Ureter (tissue), 1 donor: ENCODE results near the gene PLA2G4B. TPM values are rescaled to one million over a fixed set of nuclear protein-coding genes. Genes with fewer than 3 reads are reported as not detected.
A peak's percentile ranks its signal among the peaks of the same experiment; 100 is the strongest.

Experiments
- DNase-seq: peaks from one replicate; pipeline ENCODE4 v3.0.0-alpha.2; 2020; ENCODE audit warnings: low spot score
- total RNA-seq: library from RNA; stranded (reverse); gene quantifications from one replicate; pipeline ENCODE4 v1.2.4, GENCODE V29; 2023
- donor health status: DM: yes; HTN: yes; CAD: no.

PLA2G4B gene
- total RNA-seq, 1 donor from 2014 or later: 30.0 TPM

DNA sequence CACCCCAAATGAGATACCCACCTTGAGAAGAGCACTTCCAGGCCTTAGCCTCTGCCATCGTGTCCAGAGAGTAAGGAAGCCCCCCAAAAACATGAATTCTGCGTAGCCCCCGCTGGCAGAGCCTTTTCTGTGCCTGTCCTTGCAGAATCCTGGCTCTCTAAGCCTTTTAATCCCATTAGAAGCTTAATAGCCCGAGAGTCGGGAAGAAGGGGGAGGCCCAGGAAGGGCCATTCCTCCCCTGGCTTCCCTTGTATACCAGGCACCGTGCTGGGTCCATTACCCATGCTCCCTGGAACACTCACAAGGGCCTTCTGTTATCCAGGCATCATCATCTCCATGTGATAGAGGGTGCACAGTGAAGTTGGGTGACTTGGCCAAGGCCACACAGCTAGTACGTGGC is 48.1 kb downstream of the PLA2G4B start:
- no peak for DNase-seq

DNA sequence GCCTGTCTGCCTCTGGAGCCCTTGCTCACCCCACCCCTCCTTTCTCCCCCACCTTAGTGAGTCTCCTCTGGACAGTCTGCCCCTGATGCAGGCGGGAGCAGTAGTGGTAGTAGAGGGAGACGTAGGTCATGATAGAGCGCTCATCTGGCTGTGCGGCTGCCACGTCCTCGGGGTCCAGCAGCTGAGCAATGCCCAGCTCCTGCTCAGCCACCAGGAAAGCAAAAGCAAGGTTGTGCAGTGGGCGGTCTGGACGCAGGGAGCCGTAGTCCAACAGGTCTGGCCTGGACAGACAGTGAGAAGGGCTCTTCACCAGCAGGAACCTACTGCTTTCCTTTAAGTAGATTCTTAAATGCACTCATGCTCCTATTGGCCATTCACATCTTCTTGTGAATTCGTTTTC is 48.5 kb downstream of the PLA2G4B start:
- DNase-seq: no peak

DNA sequence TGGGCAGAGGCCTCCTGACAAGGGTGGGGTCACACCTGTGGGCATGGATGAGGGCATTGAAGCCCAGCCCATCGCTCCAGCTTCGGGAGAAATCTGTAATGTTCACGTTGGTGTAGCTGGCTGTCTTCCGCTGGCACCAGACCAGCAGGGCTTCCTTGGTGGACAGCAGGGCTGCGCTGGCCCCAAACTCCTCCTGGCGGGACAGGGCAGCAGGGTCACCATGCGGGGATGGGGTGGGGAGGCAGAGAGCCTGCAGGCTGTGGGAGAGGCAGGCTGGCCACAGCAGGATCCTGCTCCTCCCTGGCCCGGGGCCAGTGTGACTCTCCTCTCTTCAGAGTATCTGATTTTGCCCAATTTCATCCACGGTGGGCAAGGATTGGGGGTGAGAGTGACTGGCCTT is 49.2 kb downstream of the PLA2G4B start:
- no peak for DNase-seq

GRCh38 chr15:41888662-41889253 is 50.1 kb downstream of the PLA2G4B start:
- no peak for DNase-seq

GRCh38 chr15:41890050-41890690 is 51.5 kb downstream of the PLA2G4B start:
- no peak for DNase-seq

DNA sequence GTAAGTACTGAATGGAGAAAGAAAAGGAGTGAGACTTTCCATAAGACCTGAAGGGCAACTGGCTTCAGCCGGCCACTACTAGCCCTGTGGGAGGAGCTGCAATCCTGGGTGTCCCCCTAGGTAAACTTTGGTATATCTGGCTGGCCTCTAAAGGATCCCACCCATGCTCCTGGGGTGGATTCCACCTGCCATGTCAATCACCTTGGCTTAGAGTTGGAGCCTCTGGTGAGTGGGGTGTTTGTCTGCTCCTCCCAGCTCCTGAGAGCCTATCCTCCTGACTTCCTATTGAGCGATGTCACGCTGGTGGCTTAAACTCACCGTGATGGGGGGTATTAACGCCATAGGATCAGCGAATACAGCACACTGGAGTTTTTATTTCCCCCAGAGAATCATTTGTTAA is 52.6 kb downstream of the PLA2G4B start:
- DNase-seq: no peak

GRCh38 chr15:41891946-41892345 is 53.3 kb downstream of the PLA2G4B start:
- no peak for DNase-seq

GRCh38 chr15:41892621-41893421 is 54.2 kb downstream of the PLA2G4B start:
- no peak for DNase-seq

- no peak for DNase-seq
Observed at GRCh38 chr15:41893422-41894250, 55.0 kb downstream of the PLA2G4B start, which contains the start of gene SPTBN5. TSS of gene SPTBN5 (minus strand) at chr15:41894053. CDS start at chr15:41893497, 556 bp downstream.

DNA sequence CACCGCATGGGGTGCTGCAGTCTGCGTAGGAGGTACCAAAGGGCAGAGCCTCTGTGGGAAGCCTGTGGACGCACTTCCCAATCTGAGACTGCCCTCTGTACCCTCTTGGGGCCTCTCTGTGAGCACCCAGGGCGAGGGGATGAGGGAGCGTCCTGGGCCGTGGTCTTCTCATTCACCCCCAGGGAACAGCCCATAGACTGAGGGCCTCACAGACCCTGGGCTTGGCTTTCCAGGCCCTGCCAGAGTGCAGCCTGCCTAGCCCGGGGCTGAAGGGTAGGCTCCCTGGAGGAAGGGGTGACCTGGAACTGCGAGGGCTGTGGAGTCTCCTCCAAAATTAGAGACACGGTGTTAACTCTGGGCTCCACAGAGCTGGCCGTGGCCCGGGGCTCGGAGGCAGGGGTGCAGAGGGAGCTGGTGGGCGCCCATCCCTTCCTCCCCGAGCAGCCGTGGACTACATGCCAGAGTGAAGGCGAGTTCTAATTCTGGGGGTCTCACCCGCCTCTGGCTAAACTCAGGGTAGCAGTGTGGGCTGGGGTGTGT is 55.7 kb downstream of the PLA2G4B start:
- DNase-seq: no peak

GRCh38 chr15:41894791-41895463 is 56.3 kb downstream of the PLA2G4B start:
- peak; percentile 84 for DNase-seq

- no peak for DNase-seq
Observed at GRCh38 chr15:41895491-41895890, 56.8 kb downstream of the PLA2G4B start.

DNA sequence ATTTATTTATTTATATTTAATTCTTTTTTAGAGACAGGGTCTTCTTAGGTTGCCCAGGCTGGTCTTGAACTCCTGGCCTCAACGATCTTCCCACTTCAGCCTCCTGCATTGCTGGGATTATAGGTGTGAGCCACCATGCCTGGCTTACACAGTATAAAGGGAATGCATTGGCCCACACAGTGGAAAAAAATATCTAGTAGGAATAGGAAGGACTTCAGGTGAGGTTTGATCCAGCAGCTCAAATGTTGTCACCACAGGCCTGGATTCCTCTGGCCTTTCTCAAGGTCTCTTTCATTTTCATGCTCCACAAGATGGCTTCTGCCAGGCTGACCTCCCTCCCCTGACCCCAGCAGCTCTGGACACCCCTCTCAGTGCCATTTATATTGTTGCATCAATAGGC is 57.3 kb downstream of the PLA2G4B start:
- DNase-seq: no peak

GRCh38 chr15:41896566-41896965 is 57.9 kb downstream of the PLA2G4B start:
- no peak for DNase-seq

GRCh38 chr15:41897363-41897799 is 58.7 kb downstream of the PLA2G4B start:
- DNase-seq: no peak

Other genes with a start within 250 kb of the PLA2G4B start
- gene MGA, start 178.4 kb upstream of the PLA2G4B start, total RNA-seq: 65.2 TPM
- 39.6 TPM for gene MAPKBP1, start 64.4 kb upstream of the PLA2G4B start, total RNA-seq
- gene JMJD7, start 10.8 kb upstream of the PLA2G4B start, total RNA-seq: 48.6 TPM
- 11.9 TPM for gene SPTBN5, start 55.2 kb downstream of the PLA2G4B start, total RNA-seq
- 64.1 TPM for gene EHD4, start 133.7 kb downstream of the PLA2G4B start, total RNA-seq
- gene PLA2G4E, start 182.2 kb downstream of the PLA2G4B start, total RNA-seq: 0.34 TPM